GM18861 (cell line): Measurements from ENCODE around the gene CENPX.
"Not testable (repeated sequence)": the region's sequence is repeated elsewhere in the genome, so short reads cannot be mapped to it uniquely, and the experiment has no call there.

Experiments used
- ATAC-seq: cut with Tn5 transposase; IDR thresholded peaks from one replicate; pipeline ENCODE4 v1.9.1; 2021; ENCODE audit not compliant: unreplicated experiment

The CENPX gene

DNA sequence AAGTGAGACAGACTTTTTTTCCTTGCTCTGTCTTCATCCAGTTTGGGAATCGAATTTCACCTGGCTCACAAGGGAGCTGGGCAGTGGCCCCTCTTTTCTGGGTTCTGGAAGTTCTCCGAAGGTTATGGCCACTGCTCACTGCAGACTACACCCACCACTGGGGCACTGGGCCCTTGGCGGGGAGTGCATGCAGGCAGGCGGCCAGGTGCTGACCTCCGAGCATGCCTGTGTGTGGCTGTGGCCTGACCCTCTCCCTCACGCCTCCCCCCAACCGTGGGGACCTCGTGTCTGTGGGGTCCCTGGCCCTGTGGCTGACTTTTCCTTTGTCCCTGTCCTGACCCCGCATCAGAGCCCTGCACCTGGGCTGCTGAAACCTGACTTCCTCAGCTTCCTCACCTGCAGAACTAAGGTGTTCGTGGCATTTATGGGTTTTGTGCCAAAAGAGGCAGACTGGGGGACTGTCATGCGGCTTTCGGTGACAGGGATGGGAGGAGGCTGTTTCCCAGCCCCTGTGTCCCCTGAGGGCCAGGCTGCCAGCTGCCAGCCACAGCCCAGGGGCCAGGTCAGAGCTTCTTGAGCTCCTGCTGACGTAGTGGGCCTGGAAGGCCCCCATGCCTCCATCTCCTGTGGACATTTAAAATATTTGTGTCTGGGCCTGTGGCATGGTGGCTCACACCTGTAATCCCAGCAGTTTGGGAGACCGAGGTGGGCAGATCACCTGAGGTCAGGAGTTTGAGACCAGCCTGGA, 23.8 kb downstream of the CENPX start:
- ATAC-seq = no peak

DNA sequence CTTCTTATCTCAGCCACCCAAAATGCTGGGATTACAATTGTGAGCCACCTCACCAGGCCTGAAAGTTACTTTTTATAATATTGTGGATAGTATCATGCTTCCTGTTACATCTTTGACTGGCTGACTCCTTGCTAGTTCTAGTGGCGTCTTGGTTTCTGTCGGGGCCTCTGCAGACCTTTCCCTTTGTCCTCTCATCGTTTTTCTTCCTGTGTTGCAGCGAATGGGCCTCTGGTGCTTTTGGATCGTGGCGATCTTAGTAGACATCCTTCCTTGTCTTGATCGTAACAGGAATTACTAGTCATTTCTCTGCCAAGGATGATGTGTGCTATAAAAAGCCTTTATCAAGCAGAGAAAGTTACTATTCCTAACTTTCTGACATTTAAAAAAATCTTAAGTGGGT, 24.5 kb downstream of the CENPX start:
- ATAC-seq = no peak

DNA sequence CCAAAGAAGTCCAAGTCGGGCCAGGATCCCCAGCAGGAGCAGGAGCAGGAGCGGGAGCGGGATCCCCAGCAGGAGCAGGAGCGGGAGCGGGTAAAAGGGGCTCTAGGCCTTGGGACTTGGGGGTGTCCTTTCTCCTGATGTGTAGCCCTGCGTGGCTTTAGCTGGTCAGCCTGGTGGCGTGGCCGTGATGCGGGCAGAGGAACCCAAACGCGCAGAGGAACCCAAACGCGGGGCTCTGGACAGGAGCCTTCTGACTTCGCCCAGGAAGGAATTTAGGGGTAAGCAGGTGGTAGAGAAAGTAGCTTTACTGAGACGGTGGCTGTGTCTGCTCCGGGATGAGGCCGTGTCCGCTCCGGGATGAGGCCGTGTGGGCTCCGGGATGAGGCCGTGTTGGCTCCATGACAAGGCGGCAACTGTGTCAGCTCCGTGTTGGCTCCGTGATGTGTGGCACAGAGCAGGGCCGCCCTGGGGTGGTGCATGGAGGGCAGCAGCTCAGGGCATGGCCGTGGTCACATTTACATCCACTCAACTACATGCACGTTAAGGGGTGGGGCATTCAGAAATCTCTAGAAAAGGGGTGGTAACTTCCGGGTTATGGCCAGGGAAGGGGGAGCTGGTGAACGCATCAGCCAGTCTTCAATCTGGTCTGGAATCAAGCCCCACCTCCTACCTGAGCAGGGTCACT, 25.8 kb downstream of the CENPX start:
- ATAC-seq = no peak

DNA sequence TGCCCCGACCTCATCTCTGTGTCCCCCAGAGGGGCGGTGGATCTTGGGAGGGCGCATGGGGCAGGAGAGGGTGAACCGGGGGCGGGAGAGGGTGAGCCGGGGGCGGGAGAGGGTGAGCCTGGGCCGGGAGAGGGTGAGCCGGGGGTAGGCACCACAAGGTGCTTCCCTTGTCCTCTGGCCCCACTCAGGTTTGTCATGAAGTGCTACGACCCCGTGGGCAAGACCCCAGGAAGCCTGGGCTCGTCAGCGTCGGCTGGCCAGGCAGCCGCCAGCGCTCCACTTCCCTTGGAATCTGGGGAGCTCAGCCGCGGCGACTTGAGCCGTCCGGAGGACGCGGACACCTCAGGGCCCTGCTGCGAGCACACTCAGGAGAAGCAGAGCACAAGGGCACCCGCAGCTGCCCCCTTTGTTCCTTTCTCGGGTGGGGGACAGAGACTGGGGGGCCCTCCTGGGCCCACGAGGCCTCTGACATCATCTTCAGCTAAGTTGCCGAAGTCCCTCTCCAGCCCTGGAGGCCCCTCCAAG, 26.4 kb downstream of the CENPX start:
- ATAC-seq = no peak

DNA sequence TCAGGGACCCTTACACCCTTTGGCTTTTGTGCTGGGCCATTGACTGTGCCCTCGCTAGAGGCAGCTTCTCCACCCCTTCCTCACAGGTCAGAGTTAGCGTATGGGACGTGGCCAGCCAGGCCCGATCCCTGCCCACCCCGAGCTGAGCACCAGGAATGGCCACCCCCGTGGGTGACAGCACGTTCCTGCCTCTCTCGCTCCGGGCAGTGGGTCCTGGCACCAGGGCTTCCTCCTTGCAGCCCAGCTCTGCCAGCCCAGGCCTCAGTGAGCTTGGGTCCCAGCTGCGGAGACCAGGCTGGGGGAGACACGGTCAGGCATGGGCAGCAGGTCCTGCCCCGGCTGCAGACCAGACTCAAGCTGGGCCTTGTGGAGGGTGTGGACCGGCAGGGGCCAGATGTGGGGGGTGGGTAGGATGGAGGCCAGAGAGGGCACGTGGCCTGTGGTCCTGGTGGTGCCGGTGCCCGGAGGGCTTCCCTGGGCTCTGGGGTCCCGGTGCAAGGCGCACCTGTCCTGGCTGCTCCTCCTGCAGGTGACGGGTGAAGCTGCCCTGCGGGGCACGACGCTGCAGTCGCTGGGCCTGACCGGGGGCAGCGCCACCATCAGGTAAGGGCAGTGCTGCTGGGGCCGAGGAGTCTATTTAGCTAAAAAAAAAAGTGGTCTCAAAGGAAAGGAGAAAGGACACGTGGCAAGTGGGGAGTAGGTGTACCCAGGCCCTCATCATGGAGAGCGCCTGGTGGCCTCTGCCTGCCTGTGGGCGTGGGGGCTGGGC, 27.0 kb downstream of the CENPX start:
- no peak for ATAC-seq

- ATAC-seq = no peak
These were observed 27.9 kb downstream of the CENPX start for GRCh38 chr17:81994593-81995462.

GRCh38 chr17:81993729-81994592, 28.7 kb downstream of the CENPX start:
- no peak for ATAC-seq

DNA sequence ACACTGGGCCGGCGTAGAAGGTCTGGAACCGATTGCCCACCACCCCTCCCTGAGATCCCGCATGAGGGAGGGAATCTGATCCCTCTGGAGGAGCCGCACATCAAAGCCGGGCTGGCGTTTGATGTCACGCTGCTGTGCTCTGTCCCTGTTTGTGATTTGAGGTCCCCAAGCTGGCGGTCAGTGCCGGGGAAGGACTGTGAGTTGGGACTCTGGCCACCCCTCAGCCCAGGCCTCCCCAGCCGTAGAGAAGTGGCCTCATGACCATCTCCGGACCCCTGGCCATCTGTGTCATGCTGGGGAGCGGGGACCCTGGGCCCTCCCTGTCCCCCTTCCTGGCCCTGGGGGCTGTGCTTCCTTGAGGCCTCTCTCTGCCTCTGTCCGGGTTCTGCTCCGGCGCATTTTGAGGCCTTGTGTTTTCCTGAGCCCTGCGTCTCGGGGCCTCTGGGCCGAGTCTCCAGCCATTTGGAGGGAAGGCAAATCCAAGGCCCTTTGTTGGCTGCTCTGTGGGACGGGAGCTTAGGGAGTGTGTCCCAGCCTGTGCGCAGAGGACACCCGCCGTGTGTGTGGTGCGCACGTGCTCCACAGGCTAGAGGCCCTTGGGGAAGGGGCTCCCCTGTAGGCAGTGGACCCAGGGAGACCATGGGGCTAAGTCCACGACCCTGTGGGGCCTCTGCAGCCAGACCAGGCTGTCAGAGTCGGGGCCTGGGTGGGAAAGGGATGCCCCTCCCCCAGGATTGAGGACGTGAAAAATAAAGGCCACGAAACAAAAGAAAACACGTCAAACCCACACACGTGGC, 30.2 kb downstream of the CENPX start:
- ATAC-seq = no peak

GRCh38 chr17:81991684-81992305, 30.9 kb downstream of the CENPX start:
- ATAC-seq = no peak

DNA sequence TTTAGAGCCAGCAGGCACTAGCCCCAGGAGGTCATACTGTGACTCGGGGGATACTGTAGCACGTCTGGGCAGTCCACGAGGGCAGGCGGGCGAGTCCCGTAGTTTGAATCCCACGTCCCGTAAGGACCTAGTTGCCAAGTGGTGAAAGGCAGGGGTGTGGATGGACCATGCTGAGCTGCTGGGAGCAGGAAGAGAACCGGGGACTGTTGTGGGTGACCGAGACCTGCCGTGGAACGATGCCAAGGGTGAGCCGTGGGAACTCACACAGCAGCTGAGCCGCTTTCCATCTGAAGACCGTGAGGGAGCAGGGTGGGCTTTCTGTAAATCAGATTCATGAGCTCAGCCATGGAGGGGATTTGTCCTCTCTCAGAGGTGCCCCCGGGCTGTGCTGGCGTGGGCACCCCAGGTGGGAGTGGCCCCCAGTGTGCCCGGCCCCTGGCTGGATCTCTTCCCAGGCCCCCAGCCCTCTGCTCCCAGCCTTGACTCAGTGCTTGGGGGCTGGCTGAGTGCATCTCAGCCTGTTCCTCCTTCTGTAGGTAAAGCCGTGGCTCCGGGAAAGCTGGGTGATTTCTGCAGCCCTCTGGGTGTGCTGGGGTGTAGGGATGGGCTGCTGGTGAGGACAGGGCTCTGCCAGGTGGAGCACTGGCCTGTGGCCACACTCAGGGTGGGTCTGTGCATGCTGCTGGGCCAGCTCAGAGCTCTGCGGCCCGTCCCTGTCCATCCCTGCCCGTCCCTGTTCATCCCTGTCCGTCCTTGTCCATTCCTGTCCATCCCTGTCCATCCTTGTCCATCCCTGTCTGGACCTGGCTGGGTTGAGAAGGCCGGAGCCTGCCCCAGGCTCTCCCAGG, 31.6 kb downstream of the CENPX start:
- ATAC-seq = no peak

DNA sequence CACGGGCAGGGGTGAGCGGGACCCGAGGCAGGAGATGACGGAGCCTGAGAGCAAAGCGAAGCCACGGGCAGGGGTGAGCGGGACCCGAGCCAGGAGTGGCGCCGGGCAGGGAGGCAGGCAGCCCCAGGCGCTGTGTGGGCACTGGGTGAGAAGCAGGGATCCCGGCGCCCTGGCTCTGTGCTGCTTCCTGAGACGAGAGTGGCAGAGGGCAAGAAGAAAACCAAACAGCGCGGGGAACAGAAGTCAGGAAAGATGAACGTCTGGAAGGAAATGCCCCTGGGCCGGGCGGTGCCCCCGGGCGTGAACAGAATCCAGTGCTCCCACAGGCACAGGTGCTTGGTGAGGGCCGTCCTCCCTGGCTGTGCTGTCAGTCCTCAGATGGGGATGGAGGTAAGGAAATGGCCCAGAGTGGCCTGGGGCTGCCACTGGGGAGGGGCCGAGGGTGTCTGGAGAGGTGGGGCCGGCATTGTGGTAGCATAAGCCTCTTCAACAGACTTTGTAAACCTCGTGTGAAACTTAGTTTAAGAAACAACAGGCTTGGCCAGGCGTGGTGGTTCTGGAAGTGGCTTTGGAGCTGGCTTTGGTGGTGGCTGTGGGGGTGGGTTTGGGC, 35.4 kb downstream of the CENPX start:
- ATAC-seq = no peak

DNA sequence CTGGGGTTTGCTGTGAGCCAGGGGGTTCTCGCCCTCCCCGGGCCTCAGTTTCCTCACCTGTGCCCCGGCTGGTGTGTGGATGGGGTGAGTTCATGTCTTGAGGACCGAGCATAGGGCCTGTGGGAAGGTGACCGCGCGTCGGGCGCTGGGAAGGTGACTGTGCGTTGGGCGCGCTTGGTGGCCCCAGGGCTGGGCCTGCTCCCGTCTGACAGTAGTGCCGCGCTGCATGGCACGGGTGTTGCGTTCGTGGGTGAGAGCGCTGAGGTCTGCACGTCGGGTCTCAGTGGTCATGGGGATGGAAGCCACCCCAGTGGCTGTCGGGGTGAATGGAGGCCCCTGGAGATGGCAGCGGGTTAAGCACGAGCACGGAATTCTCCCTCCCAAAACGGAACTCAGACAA, 36.1 kb downstream of the CENPX start:
- no peak for ATAC-seq

- no peak for ATAC-seq
These were observed 37.8 kb downstream of the CENPX start for GRCh38 chr17:81984773-81985410.

GRCh38 chr17:81983639-81984373, 38.9 kb downstream of the CENPX start:
- no peak for ATAC-seq

- ATAC-seq = no peak
These were observed 39.6 kb downstream of the CENPX start for GRCh38 chr17:81983011-81983638.

DNA sequence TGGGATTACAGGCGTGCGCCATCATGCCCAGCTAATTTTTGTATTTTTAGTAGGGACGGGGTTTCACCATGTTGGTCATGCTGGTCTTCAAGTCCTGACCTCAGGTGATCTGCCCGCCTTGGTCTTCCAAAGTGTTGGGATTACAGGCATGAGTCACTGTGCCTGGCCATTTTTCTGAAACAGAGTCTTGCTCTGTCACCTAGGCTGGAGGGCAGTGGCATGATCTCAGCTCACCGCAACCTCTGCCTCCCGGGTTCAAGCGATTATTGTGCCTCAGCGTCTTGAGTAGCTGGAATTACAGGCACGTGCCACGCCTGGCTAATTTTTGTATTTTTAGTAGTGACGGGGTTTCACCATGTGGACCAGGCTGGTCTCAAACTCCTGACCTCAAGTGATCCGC, 41.2 kb downstream of the CENPX start:
- ATAC-seq = not testable (repeated sequence)
